A549 (cell line): ENCODE measurements around the gene JDP2. TPM values are rescaled to one million over a fixed set of nuclear protein-coding genes. Genes with fewer than 3 reads are reported as not detected.

Experiments used
- ATAC-seq, 2 experiments: fragments of 200-7000 bp in 1 of 2; fragments of >200 bp in 1 of 2; cut with Nextera tagmentation in 1 of 2; cut with Tn5 transposase in 1 of 2; 3 replicates each; pipeline versions ENCODE4 v1.8.0 to v1.9.1; 2018 to 2020; ENCODE audit warnings: mild to moderate bottlenecking in 1 of 2, moderate library complexity in 1 of 2
- CTCF ChIA-PET: fragments of 300-600 bp; sonication (Branson Sonifier 250); formaldehyde crosslinking; extraction: SDS; loops from one replicate; lab custom pipeline; 2021; ENCODE audit warnings: antibody characterized with exemption, inconsistent platforms; lab: Yijun Ruan, JAX
- POLR2A ChIA-PET: fragments of 350-600 bp; formaldehyde crosslinking; extraction: SDS; loops from one replicate; lab custom pipeline; 2021; ENCODE audit warnings: antibody characterized with exemption, inconsistent platforms; lab: Yijun Ruan, JAX
- DNase-seq, 2 experiments: peaks; one replicate each; pipeline versions ENCODE4 v3.0.0 to v3.0.0-alpha.2; 2011 to 2016; ENCODE audit warnings: low read depth in 1 of 2, low spot score in 1 of 2
- FAIRE-seq: peaks from 2 replicates; lab custom pipeline; 2011; peaks lifted over from hg19 to GRCh38; lab: Jason Lieb, UNC
- H3K27ac ChIP-seq, 2 experiments: fragments of >200 bp; sonication (Bioruptor Twin); formaldehyde crosslinking; 3 replicates each; pipeline ENCODE4 v1.5.1; 2016 to 2017
- H3K4me1 ChIP-seq: fragments of >200 bp; sonication (Bioruptor Twin); formaldehyde crosslinking; 3 replicates; pipeline ENCODE4 v1.6.1; 2016
- H3K4me2 ChIP-seq: fragments of >200 bp; sonication (Bioruptor Twin); formaldehyde crosslinking; 3 replicates; pipeline ENCODE4 v1.6.1; 2016
- H3K4me3 ChIP-seq: fragments of >200 bp; sonication (Bioruptor Twin); formaldehyde crosslinking; 3 replicates; pipeline ENCODE4 v1.5.1; 2016
- H3K9me3 ChIP-seq: fragments of >200 bp; sonication (Bioruptor Twin); formaldehyde crosslinking; 3 replicates; pipeline ENCODE4 v1.6.1; 2016
- ATOH8 ChIP-seq: fragments of 250-450 bp; sonication (Bioruptor Pico); IDR thresholded peaks from 2 replicates; pipeline ENCODE4 v1.5.0; 2020; ENCODE audit warnings: low read depth, mild to moderate bottlenecking, moderate library complexity
- BCL3 ChIP-seq: fragments of >200 bp; sonication (Bioruptor Twin); formaldehyde crosslinking; IDR thresholded peaks from 3 replicates; pipeline ENCODE4 v1.6.1; 2016
- BHLHE40 ChIP-seq: IDR thresholded peaks from 2 replicates; pipeline ENCODE4 v1.6.1; 2012; ENCODE audit warnings: low read depth, low read length, inconsistent platforms
- CBX8 ChIP-seq: fragments of 200-600 bp; sonication (generic); IDR thresholded peaks from 2 replicates; pipeline ENCODE4 v1.6.1; 2016
- CEBPB ChIP-seq, 2 experiments: fragments of >200 bp in 1 of 2; sonication (Bioruptor Twin) in 1 of 2; formaldehyde crosslinking in 1 of 2; IDR thresholded peaks; 2 replicates each; pipeline ENCODE4 v1.6.1; 2012 to 2016
- CHD4 ChIP-seq: fragments of 200-600 bp; sonication (generic); IDR thresholded peaks from 2 replicates; pipeline ENCODE4 v1.6.1; 2016; ENCODE audit warnings: antibody characterized with exemption, mild to moderate bottlenecking, borderline replicate concordance
- CTCF ChIP-seq: fragments of >200 bp; sonication (Bioruptor Twin); formaldehyde crosslinking; IDR thresholded peaks from 3 replicates; pipeline ENCODE4 v1.5.1; 2016
- E2F6 ChIP-seq: IDR thresholded peaks from 2 replicates; pipeline ENCODE4 v1.6.1; 2012; ENCODE audit warnings: low read depth, borderline replicate concordance
- EHF ChIP-seq: fragments of 250-450 bp; sonication (Bioruptor Pico); IDR thresholded peaks from 2 replicates; pipeline ENCODE4 v1.5.0; 2020; ENCODE audit warnings: mild to moderate bottlenecking
- EHMT2 ChIP-seq: fragments of 200-600 bp; sonication (generic); IDR thresholded peaks from 2 replicates; pipeline ENCODE4 v1.6.1; 2016; ENCODE audit warnings: antibody characterized with exemption, low read depth, mild to moderate bottlenecking, moderate library complexity
- EP300 ChIP-seq, 2 experiments: fragments of >200 bp; sonication (Bioruptor Twin); formaldehyde crosslinking; IDR thresholded peaks; 2 replicates in 1 of 2; 3 replicates in 1 of 2; pipeline ENCODE4 v1.6.1; 2016 to 2017
- ESRRA ChIP-seq: fragments of 150-350 bp; IDR thresholded peaks from 2 replicates; pipeline ENCODE4 v1.6.1; 2014; ENCODE audit warnings: mild to moderate bottlenecking, low read length, borderline replicate concordance
- FOSB ChIP-seq: fragments of 250-450 bp; sonication (Bioruptor Pico); IDR thresholded peaks from 2 replicates; pipeline ENCODE4 v1.5.0; 2020; ENCODE audit warnings: mild to moderate bottlenecking, moderate library complexity
- FOXS1 ChIP-seq: fragments of 250-450 bp; sonication (Bioruptor Pico); IDR thresholded peaks from 2 replicates; pipeline ENCODE4 v1.5.0; 2020; ENCODE audit warnings: mild to moderate bottlenecking, moderate library complexity
- GATA3 ChIP-seq: IDR thresholded peaks from 2 replicates; pipeline ENCODE4 v1.6.1; 2012; ENCODE audit warnings: borderline replicate concordance
- HDAC2 ChIP-seq: fragments of 200-600 bp; sonication (generic); IDR thresholded peaks from 2 replicates; pipeline ENCODE4 v1.6.1; 2016
- HEYL ChIP-seq: fragments of 250-450 bp; sonication (Bioruptor Pico); IDR thresholded peaks from 2 replicates; pipeline ENCODE4 v1.8.0; 2021; ENCODE audit warnings: mild to moderate bottlenecking, moderate library complexity
- HMGXB4 ChIP-seq: fragments of 250-450 bp; sonication (Bioruptor Pico); IDR thresholded peaks from 2 replicates; pipeline ENCODE4 v1.5.0; 2021; ENCODE audit warnings: mild to moderate bottlenecking, moderate library complexity, borderline replicate concordance
- JUNB ChIP-seq: fragments of >200 bp; sonication (Bioruptor Twin); formaldehyde crosslinking; IDR thresholded peaks from 2 replicates; pipeline ENCODE4 v1.6.1; 2016
- MAFK ChIP-seq: fragments of 450-650 bp; IDR thresholded peaks from 2 replicates; pipeline ENCODE4 v1.6.1; 2014; ENCODE audit not compliant: partially characterized antibody
- NFE2L2 ChIP-seq: fragments of 150-350 bp; conservative IDR thresholded peaks from 2 replicates; pipeline ENCODE4 v1.6.1; 2014; ENCODE audit warnings: low read length
- POLR2A ChIP-seq: IDR thresholded peaks from 2 replicates; pipeline ENCODE4 v1.6.1; 2012; ENCODE audit warnings: mild to moderate bottlenecking, low read length
- RFX5 ChIP-seq: fragments of 450-650 bp; IDR thresholded peaks from 2 replicates; pipeline ENCODE4 v1.7.1; 2014; ENCODE audit warnings: antibody characterized with exemption, mild to moderate bottlenecking, moderate library complexity
- RNF2 ChIP-seq: fragments of 200-600 bp; sonication (generic); IDR thresholded peaks from 2 replicates; pipeline ENCODE4 v1.6.1; 2016; ENCODE audit warnings: low read depth, mild to moderate bottlenecking, antibody characterized with exemption, moderate library complexity, borderline replicate concordance
- SMC3 ChIP-seq: fragments of >200 bp; sonication (Bioruptor Twin); formaldehyde crosslinking; IDR thresholded peaks from 3 replicates; pipeline ENCODE4 v1.6.1; 2018; ENCODE audit warnings: inconsistent platforms
- ZC3H11A ChIP-seq: fragments of 450-650 bp; IDR thresholded peaks from 2 replicates; pipeline ENCODE4 v1.6.1; 2014; ENCODE audit warnings: antibody characterized with exemption, mild to moderate bottlenecking
- ZFP36 ChIP-seq: fragments of 450-650 bp; IDR thresholded peaks from 2 replicates; pipeline ENCODE4 v1.6.1; 2014; ENCODE audit warnings: borderline replicate concordance; ENCODE audit not compliant: partially characterized antibody
- WGBS: methylation state at CpG from one replicate; pipeline ENCODE4 v1.1.6; 2017; ENCODE audit errors: missing lambda C conversion rate; 5-methylcytosine and 5-hydroxymethylcytosine counted together
- polyA plus RNA-seq, 4 experiments: library from polyadenylated mRNA; depleted of rRNA in 3 of 4; stranded (reverse); fragments of >200 nt; fragmentation: RNase III in 1 of 4; extraction: RNeasy Plus Mini Kit Qiagen cat#74134 plus additional on column Dnase treatment in 1 of 4; gene quantifications; 2 replicates in 3 of 4; 3 replicates in 1 of 4; pipeline ENCODE4 v1.2.3, GENCODE V29; 2011 to 2017

The JDP2 gene
- polyA plus RNA-seq, 2 of the 4 experiments (the other 2 are of a cell fraction), result 22.4 to 31.2 TPM

- H3K4me2 ChIP-seq, result no peak overlapping the region
- FAIRE-seq (no peak), DNase-seq (no peak), ATAC-seq (no peak)
- TF ChIP-seq GATA3 (no peak), RNF2 (no peak), E2F6 (no peak), ESRRA (no peak), BCL3 (no peak), CEBPB (IDR thresholded peaks at IDR 0.05) (no peak), RFX5 (no peak), MAFK (no peak), CHD4 (no peak), ATOH8 (no peak), JUNB (no peak), HDAC2 (no peak), CBX8 (no peak), FOXS1 (CRISPR knock-in tag) (no peak), HMGXB4 (CRISPR knock-in tag) (no peak), EHF (CRISPR knock-in tag) (no peak), SMC3 (no peak), EHMT2 (no peak), EP300 (IDR thresholded peaks at IDR 0.05) (no peak), FOSB (no peak)
- peaks cover 56% of the 10 kb centered on the region for H3K4me1 ChIP-seq
- H3K27ac ChIP-seq, result peak overlapping the region in 1 of 2 experiments; percentile 87; a peak in 3 of 6 replicates
- H3K9me3 ChIP-seq, result no peaks in the 10 kb centered on the region
- POLR2A ChIA-PET, result no interaction called here
- CTCF ChIA-PET, result interaction anchor here (0.6 to 3.9 kb wide), 6 partner anchors 11 to 148 kb away, joined by 3 to 15 read pairs (median 6); no protein-coding TSS in a partner anchor
- no peak overlapping the region for H3K4me3 ChIP-seq
- WGBS, result 95% methylated on average over 14 of the region's 16 CpGs
These were observed 28.5 kb downstream of the JDP2 start for GRCh38 chr14:75456069-75456996.

- 93% methylated on average over 5 of the region's 5 CpGs for WGBS
- peaks cover 50% of the 10 kb centered on the region for H3K4me1 ChIP-seq
- H3K9me3 ChIP-seq, result no peaks in the 10 kb centered on the region
- no peak for FAIRE-seq
- peak overlapping the region in 1 of 2 experiments; percentile 87; a peak in 2 of 6 replicates for H3K27ac ChIP-seq
- no peak for DNase-seq
- no peak overlapping the region for H3K4me3 ChIP-seq
- H3K4me2 ChIP-seq, result no peak overlapping the region
- ATAC-seq, result no peak
- POLR2A ChIA-PET, result no interaction called here
- TF ChIP-seq HEYL (CRISPR knock-in tag) (no peak), ZFP36 (no peak), CEBPB (IDR thresholded peaks at IDR 0.05) (no peak), POLR2A (no peak), BHLHE40 (no peak), CTCF (no peak), NFE2L2 (no peak), SMC3 (no peak), CBX8 (no peak), EHMT2 (no peak), ZC3H11A (no peak)
- TF ChIP-seq, all 56 proteins: peak for 0
- CTCF ChIA-PET, result interaction anchor here (0.8 to 3.9 kb wide), 7 partner anchors 10 to 149 kb away, joined by 3 to 15 read pairs (median 5); no protein-coding TSS in a partner anchor
These were observed 29.1 kb downstream of the JDP2 start for GRCh38 chr14:75456997-75457335.
